Mesendoderm (in vitro differentiated cells): Measurements from ENCODE around the gene NSRP1.

Experiments
- DNase-seq: peaks from one replicate; pipeline ENCODE4 v3.0.0; 2013
- H2AK5ac ChIP-seq: 2 replicates; pipeline ENCODE4 v1.6.1; 2013; ENCODE audit warnings: low read length, inconsistent platforms
- H2BK120ac ChIP-seq: 2 replicates; pipeline ENCODE4 v1.6.1; 2013; ENCODE audit warnings: low read depth, mild to moderate bottlenecking, low read length, moderate library complexity, mixed read lengths
- H2BK15ac ChIP-seq: replicated peaks from 2 replicates; pipeline ENCODE4 v1.6.1; 2013; ENCODE audit warnings: low read depth, mild to moderate bottlenecking, moderate library complexity
- H2BK5ac ChIP-seq: 2 replicates; pipeline ENCODE4 v1.6.1; 2013; ENCODE audit warnings: low read length, inconsistent platforms
- H3K18ac ChIP-seq: 2 replicates; pipeline ENCODE4 v1.6.1; 2013; ENCODE audit warnings: mild to moderate bottlenecking, low read length, mixed read lengths
- H3K23ac ChIP-seq: one replicate; pipeline ENCODE4 v1.6.1; 2013; ENCODE audit warnings: low read length
- H3K27ac ChIP-seq: 2 replicates; pipeline ENCODE4 v1.5.1; 2013; ENCODE audit warnings: low read depth, mild to moderate bottlenecking, inconsistent platforms, low read length, moderate library complexity
- H3K27me3 ChIP-seq: 2 replicates; pipeline ENCODE4 v1.6.1; 2013; ENCODE audit warnings: low read length, control low read depth, mild to moderate bottlenecking, inconsistent platforms; ENCODE audit not compliant: insufficient read depth, poor library complexity
- H3K36me3 ChIP-seq: 2 replicates; pipeline ENCODE4 v1.6.1; 2013; ENCODE audit warnings: low read length, inconsistent platforms; ENCODE audit not compliant: control insufficient read depth, insufficient read depth
- H3K4ac ChIP-seq: one replicate; pipeline ENCODE4 v1.6.1; 2013; ENCODE audit warnings: low read depth, mild to moderate bottlenecking, low read length, moderate library complexity
- H3K4me1 ChIP-seq: 2 replicates; pipeline ENCODE4 v1.6.1; 2013; ENCODE audit warnings: low read depth, low read length, inconsistent platforms; ENCODE audit not compliant: control insufficient read depth
- H3K4me2 ChIP-seq: 2 replicates; pipeline ENCODE4 v1.6.1; 2013; ENCODE audit warnings: low read length
- H3K4me3 ChIP-seq: 2 replicates; pipeline ENCODE4 v1.5.1; 2013; ENCODE audit warnings: mild to moderate bottlenecking, low read length
- H3K56ac ChIP-seq: one replicate; pipeline ENCODE4 v1.6.1; 2013; ENCODE audit warnings: low read length
- H3K79me1 ChIP-seq: 2 replicates; pipeline ENCODE4 v1.6.1; 2013; ENCODE audit warnings: low read length, inconsistent platforms
- H3K79me2 ChIP-seq: 2 replicates; pipeline ENCODE4 v1.6.1; 2013; ENCODE audit warnings: mild to moderate bottlenecking, low read length; ENCODE audit not compliant: control insufficient read depth, insufficient read depth
- H3K9ac ChIP-seq: 2 replicates; pipeline ENCODE4 v1.6.1; 2013; ENCODE audit warnings: low read length, inconsistent platforms
- H4K5ac ChIP-seq: one replicate; pipeline ENCODE4 v1.6.1; 2013; ENCODE audit warnings: low read length
- H4K8ac ChIP-seq: one replicate; pipeline ENCODE4 v1.6.1; 2013; ENCODE audit warnings: low read depth, mild to moderate bottlenecking, control low read depth, low read length, moderate library complexity
- WGBS: extraction: QIAGEN DNeasy Blood & Tissue Kit; methylation state at CpG from one replicate; pipeline ENCODE4 v1.1.7; 2013; ENCODE audit warnings: low lambda C conversion rate, missing lambda C conversion rate; ENCODE audit not compliant: insufficient coverage; ENCODE audit errors: extremely low coverage; 5-methylcytosine and 5-hydroxymethylcytosine counted together

Gene NSRP1

DNA sequence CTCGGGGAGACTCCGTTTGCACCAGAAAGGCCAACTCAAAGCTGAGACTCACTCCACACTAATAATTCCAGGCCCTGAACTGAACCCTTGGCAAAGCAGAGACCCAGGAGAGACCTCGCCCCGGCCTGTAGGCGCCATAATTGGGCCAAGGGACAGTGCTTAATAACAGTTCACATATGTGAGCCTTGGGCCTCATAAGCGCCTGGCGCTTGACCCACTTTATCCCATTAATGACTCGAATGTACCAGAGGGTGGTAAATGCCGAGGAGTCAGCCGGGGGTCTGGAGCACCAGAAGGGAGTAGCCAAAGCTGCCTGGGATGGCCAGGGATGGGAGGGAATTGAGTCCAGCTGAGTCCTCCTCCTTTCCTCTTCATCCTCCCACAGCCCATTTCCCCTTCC, 94.3 kb downstream of the NSRP1 start:
- no peak overlapping the region for H3K56ac ChIP-seq
- no peak overlapping the region for H2BK15ac ChIP-seq
- no peaks in the 10 kb centered on the region for H3K79me2 ChIP-seq
- WGBS: no CpG with 5 or more reads among the region's 10 CpGs
- no peaks in the 10 kb centered on the region for H3K4me1 ChIP-seq
- H4K8ac ChIP-seq: no peak overlapping the region
- H3K4me3 ChIP-seq: no peak overlapping the region
- H3K4me2 ChIP-seq: no peak overlapping the region
- no peaks in the 10 kb centered on the region for H3K79me1 ChIP-seq
- H4K5ac ChIP-seq: no peak overlapping the region
- H3K27ac ChIP-seq: no peak overlapping the region
- no peak overlapping the region for H3K18ac ChIP-seq
- H2BK120ac ChIP-seq: no peak overlapping the region
- no peak for DNase-seq
- H3K4ac ChIP-seq: no peak overlapping the region
- H3K36me3 ChIP-seq: no peaks in the 10 kb centered on the region
- H3K9ac ChIP-seq: no peak overlapping the region
- H2AK5ac ChIP-seq: no peak overlapping the region
- H2BK5ac ChIP-seq: no peak overlapping the region
- no peaks in the 10 kb centered on the region for H3K27me3 ChIP-seq
- H3K23ac ChIP-seq: no peak overlapping the region

DNA sequence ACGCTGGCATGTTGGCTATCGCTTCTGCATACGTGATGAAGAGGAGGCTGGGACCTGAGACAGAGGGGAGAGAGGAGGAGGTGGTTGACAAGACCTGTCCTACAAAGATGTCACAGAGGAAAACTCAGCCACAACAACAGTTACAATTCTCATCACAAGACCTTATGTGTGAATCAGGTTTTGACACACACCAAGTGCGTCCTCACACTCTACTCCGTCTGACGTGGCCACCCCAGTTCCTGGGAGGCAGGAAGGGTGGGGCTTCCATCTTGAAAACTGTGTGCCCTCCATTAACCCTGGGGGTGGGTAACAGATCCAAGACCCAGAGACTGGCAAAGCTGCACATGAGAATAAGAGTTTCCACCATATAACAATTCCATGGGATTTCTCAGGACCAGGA, 94.8 kb downstream of the NSRP1 start:
- Histone ChIP-seq H2BK120ac (no peak overlapping the region), H3K79me2 (no peaks in the 10 kb centered on the region), H3K4me1 (no peaks in the 10 kb centered on the region), H4K8ac (no peak overlapping the region), H3K79me1 (no peaks in the 10 kb centered on the region), H3K27ac (no peak overlapping the region), H3K27me3 (no peaks in the 10 kb centered on the region), H3K23ac (no peak overlapping the region), H3K18ac (no peak overlapping the region), H3K4ac (no peak overlapping the region), H3K56ac (no peak overlapping the region), H3K4me3 (no peak overlapping the region), H4K5ac (no peak overlapping the region), H3K36me3 (no peaks in the 10 kb centered on the region), H2BK15ac (no peak overlapping the region), H3K4me2 (no peak overlapping the region), H3K9ac (no peak overlapping the region), H2AK5ac (no peak overlapping the region), H2BK5ac (no peak overlapping the region)
- WGBS: no CpG with 5 or more reads among the region's 6 CpGs
- DNase-seq: no peak

DNA sequence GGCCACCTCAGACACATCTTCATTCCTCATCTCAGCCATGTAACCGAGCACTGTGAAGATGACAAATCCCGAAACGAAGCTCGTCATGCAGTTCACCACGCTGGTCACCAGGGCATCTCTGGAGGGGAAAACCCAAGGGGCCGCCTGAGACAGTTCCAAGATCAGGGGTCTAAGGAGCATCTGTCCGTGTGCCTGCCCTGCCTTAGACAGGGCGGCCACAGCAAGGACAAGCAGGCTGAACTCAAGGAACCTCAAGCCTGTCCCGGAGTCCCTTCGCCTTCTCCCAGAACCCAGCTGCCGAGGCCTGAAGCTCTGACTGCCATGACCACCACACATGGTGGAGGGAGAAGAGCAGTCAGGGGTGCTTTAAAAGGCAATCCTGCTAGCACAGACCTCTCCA, 96.1 kb downstream of the NSRP1 start:
- DNase-seq: no peak
- H2AK5ac ChIP-seq: no peak overlapping the region
- no peaks in the 10 kb centered on the region for H3K4me1 ChIP-seq
- H3K23ac ChIP-seq: no peak overlapping the region
- H2BK120ac ChIP-seq: no peak overlapping the region
- no peak overlapping the region for H3K56ac ChIP-seq
- H2BK5ac ChIP-seq: no peak overlapping the region
- no peak overlapping the region for H4K5ac ChIP-seq
- H3K9ac ChIP-seq: no peak overlapping the region
- H3K4me3 ChIP-seq: no peak overlapping the region
- no peaks in the 10 kb centered on the region for H3K79me1 ChIP-seq
- no peaks in the 10 kb centered on the region for H3K36me3 ChIP-seq
- H3K27me3 ChIP-seq: no peaks in the 10 kb centered on the region
- H4K8ac ChIP-seq: no peak overlapping the region
- no peak overlapping the region for H3K27ac ChIP-seq
- no peak overlapping the region for H2BK15ac ChIP-seq
- no peak overlapping the region for H3K4me2 ChIP-seq
- no peak overlapping the region for H3K4ac ChIP-seq
- H3K79me2 ChIP-seq: no peaks in the 10 kb centered on the region
- no CpG with 5 or more reads among the region's 11 CpGs for WGBS
- H3K18ac ChIP-seq: no peak overlapping the region

DNA sequence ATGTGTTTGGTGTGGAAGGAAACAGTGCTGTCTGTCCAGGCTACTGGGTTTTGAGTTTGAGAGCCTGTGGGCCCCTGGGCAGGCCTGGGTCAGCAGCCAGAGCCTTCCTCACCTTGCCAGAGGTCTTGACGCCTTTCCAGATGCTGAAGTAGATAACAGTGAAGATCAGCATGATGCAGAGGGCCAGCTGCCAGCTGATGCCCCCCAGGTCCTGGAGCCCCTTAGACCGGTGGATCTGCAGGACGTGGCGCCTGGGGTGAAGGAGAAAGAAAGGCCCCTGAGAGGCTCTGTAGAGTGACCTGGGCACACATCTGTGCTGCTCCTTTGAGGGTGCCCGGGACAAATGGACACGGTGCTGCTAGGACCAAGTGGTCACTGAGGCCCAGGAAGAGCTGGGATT, 100.4 kb downstream of the NSRP1 start:
- H3K4me1 ChIP-seq: peaks cover 3% of the 10 kb centered on the region
- H3K56ac ChIP-seq: no peak overlapping the region
- no peak overlapping the region for H3K23ac ChIP-seq
- H3K27me3 ChIP-seq: no peaks in the 10 kb centered on the region
- H4K5ac ChIP-seq: no peak overlapping the region
- no peak overlapping the region for H3K9ac ChIP-seq
- H3K4me3 ChIP-seq: no peak overlapping the region
- no peaks in the 10 kb centered on the region for H3K79me2 ChIP-seq
- no CpG with 5 or more reads among the region's 6 CpGs for WGBS
- no peak overlapping the region for H2BK5ac ChIP-seq
- DNase-seq: no peak
- no peaks in the 10 kb centered on the region for H3K79me1 ChIP-seq
- no peak overlapping the region for H3K18ac ChIP-seq
- no peak overlapping the region for H2BK15ac ChIP-seq
- no peak overlapping the region for H4K8ac ChIP-seq
- H2BK120ac ChIP-seq: no peak overlapping the region
- H2AK5ac ChIP-seq: no peak overlapping the region
- H3K4me2 ChIP-seq: no peak overlapping the region
- H3K4ac ChIP-seq: no peak overlapping the region
- H3K36me3 ChIP-seq: no peaks in the 10 kb centered on the region
- H3K27ac ChIP-seq: no peak overlapping the region

DNA sequence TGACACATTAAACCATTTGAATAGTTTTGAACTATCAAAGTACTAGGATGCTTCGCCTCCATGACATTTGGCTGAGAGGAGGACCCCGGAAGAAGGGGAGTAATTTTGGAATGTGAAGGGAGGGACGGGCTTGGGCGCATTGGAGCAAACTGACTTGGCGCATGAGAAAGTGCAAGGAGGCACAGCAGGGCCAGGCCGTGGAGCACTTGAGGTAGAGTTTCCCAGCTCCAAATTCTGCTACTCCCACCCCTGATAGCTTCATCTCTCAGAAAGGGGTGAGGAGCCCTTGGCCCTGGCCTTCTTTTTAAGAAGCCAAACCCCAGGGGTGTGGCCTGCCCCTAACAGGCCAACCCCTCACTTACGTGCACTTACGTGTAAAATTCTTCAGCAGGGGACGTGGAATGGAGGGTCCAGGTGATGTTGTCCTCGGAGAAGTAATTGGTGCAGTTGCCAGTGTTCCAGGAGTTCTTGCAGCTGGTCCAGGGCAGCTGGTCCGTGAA, 101.2 kb downstream of the NSRP1 start:
- no peak overlapping the region for H2BK15ac ChIP-seq
- no peak overlapping the region for H4K5ac ChIP-seq
- no peak for DNase-seq
- no peak overlapping the region for H3K27ac ChIP-seq
- H3K4ac ChIP-seq: no peak overlapping the region
- no peak overlapping the region for H3K9ac ChIP-seq
- no peaks in the 10 kb centered on the region for H3K79me2 ChIP-seq
- no peaks in the 10 kb centered on the region for H3K36me3 ChIP-seq
- no CpG with 5 or more reads among the region's 11 CpGs for WGBS
- H2BK120ac ChIP-seq: no peak overlapping the region
- no peak overlapping the region for H2AK5ac ChIP-seq
- H3K56ac ChIP-seq: no peak overlapping the region
- H3K4me3 ChIP-seq: no peak overlapping the region
- no peak overlapping the region for H3K18ac ChIP-seq
- H3K27me3 ChIP-seq: no peaks in the 10 kb centered on the region
- H2BK5ac ChIP-seq: no peak overlapping the region
- H3K4me2 ChIP-seq: no peak overlapping the region
- peaks cover 3% of the 10 kb centered on the region for H3K4me1 ChIP-seq
- no peak overlapping the region for H3K23ac ChIP-seq
- H3K79me1 ChIP-seq: no peaks in the 10 kb centered on the region
- H4K8ac ChIP-seq: no peak overlapping the region

DNA sequence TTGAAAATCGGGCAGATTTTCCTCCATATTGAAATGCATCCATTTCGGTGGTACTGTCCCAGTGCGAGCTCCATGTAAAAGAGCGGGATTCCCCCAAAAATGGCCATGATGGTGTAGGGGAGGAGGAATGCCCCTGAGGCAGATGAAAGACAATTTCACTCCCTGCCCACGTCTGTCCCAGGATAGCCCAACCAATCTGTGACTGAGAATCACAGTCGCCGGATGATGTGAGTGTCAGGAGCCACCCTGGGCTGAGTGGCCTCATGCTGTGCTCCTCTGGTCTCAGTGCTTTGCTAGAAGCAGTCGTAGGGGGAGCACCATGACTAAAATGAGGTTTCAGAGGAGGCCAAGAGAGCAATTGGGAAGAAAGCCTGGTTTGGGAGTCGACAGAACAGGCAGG, 102.2 kb downstream of the NSRP1 start:
- Histone ChIP-seq H3K27me3 (no peaks in the 10 kb centered on the region), H3K36me3 (no peaks in the 10 kb centered on the region), H3K27ac (no peak overlapping the region), H3K4me3 (no peak overlapping the region), H2BK15ac (no peak overlapping the region), H3K23ac (no peak overlapping the region), H4K5ac (no peak overlapping the region), H3K56ac (no peak overlapping the region), H3K79me2 (no peaks in the 10 kb centered on the region), H3K4me1 (peaks cover 3% of the 10 kb centered on the region), H2BK5ac (no peak overlapping the region), H3K4ac (no peak overlapping the region), H2AK5ac (no peak overlapping the region), H3K79me1 (no peaks in the 10 kb centered on the region), H3K18ac (no peak overlapping the region), H3K4me2 (no peak overlapping the region), H3K9ac (no peak overlapping the region), H4K8ac (no peak overlapping the region), H2BK120ac (no peak overlapping the region)
- no CpG with 5 or more reads among the region's 9 CpGs for WGBS
- peak; percentile 52 for DNase-seq
